Cardiac muscle cell (in vitro differentiated cells and primary cell): ENCODE measurements around the gene HNRNPLL. TPM values are rescaled to one million over a fixed set of nuclear protein-coding genes. Genes with fewer than 3 reads are reported as not detected.

Source experiments
- DNase-seq, 2 donors: peaks; one replicate each; pipeline versions ENCODE4 v3.0.0 to v3.0.0-alpha.2; 2010 to 2017; ENCODE audit warnings: low read depth in 1 of 2, low spot score in 1 of 2
- H3K27ac ChIP-seq: fragments of 200-600 bp; sonication (generic); 2 replicates; pipeline ENCODE4 v1.5.1; 2016
- H3K27me3 ChIP-seq: fragments of 200-600 bp; sonication (generic); 2 replicates; pipeline ENCODE4 v1.6.0; 2016; ENCODE audit warnings: control low read depth
- H3K36me3 ChIP-seq: fragments of 200-600 bp; sonication (generic); 2 replicates; pipeline ENCODE4 v1.5.1; 2016; ENCODE audit warnings: control low read depth
- H3K4me1 ChIP-seq: fragments of 200-600 bp; sonication (generic); 2 replicates; pipeline ENCODE4 v1.8.1; 2017; ENCODE audit warnings: low read depth, mild to moderate bottlenecking, mixed run types
- H3K4me3 ChIP-seq: fragments of 200-600 bp; sonication (generic); 2 replicates; pipeline ENCODE4 v1.5.1; 2016; ENCODE audit warnings: mild to moderate bottlenecking
- H3K9me3 ChIP-seq: fragments of 200-600 bp; sonication (generic); 2 replicates; pipeline ENCODE4 v1.5.1; 2017; ENCODE audit warnings: low read depth, mild to moderate bottlenecking, control low read depth
- polyA plus RNA-seq: library from polyadenylated mRNA; unstranded; fragments of >200 nt; fragmentation: Nextera tagmentation; extraction: Ambion mirVana; gene quantifications from 2 replicates; pipeline ENCODE4 v1.2.1, GENCODE V29; 2016
- total RNA-seq: library from RNA; depleted of rRNA; stranded (reverse); fragments of >200 nt; gene quantifications from 2 replicates; pipeline ENCODE4 v1.2.3, GENCODE V29; 2016
- TF ChIP-seq, protein P1 (sequence below): IDR thresholded peaks from 2 replicates; pipeline ENCODE4 v1.5.1; 2012; ENCODE audit warnings: low read depth, mild to moderate bottlenecking, low read length

Gene HNRNPLL
- total and polyA plus RNA-seq, 2 experiments from 2014 or later, result 65.4 to 76.2 TPM

DNA sequence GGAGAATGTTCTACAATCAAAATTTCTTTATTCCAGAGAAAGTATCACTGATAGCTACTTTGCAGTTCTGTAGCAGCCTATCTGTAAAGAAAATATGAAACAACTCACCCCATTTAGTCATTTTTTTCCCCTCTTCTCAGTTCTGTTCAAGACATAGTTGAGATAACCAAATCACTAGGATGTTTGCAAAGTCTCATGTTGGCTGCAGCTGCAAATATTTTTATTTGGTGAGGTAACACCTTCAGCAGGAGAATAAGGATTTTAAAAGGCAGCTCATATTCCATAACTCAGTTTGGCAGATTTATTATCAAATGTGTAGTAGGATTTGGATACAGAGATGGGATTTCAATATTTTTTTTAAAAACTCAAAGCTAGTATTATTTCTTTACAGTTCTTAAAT, 41.0 kb downstream of the HNRNPLL start:
- H3K4me1 ChIP-seq, result no peaks in the 10 kb centered on the region
- no peak overlapping the region for H3K4me3 ChIP-seq
- TF ChIP-seq, protein P1, sequence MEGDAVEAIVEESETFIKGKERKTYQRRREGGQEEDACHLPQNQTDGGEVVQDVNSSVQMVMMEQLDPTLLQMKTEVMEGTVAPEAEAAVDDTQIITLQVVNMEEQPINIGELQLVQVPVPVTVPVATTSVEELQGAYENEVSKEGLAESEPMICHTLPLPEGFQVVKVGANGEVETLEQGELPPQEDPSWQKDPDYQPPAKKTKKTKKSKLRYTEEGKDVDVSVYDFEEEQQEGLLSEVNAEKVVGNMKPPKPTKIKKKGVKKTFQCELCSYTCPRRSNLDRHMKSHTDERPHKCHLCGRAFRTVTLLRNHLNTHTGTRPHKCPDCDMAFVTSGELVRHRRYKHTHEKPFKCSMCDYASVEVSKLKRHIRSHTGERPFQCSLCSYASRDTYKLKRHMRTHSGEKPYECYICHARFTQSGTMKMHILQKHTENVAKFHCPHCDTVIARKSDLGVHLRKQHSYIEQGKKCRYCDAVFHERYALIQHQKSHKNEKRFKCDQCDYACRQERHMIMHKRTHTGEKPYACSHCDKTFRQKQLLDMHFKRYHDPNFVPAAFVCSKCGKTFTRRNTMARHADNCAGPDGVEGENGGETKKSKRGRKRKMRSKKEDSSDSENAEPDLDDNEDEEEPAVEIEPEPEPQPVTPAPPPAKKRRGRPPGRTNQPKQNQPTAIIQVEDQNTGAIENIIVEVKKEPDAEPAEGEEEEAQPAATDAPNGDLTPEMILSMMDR, result no peak
- H3K36me3 ChIP-seq, result peaks cover 34% of the 10 kb centered on the region
- no peak overlapping the region for H3K27ac ChIP-seq
- no peak for DNase-seq
- H3K27me3 ChIP-seq, result no peaks in the 10 kb centered on the region
- H3K9me3 ChIP-seq, result no peaks in the 10 kb centered on the region

DNA sequence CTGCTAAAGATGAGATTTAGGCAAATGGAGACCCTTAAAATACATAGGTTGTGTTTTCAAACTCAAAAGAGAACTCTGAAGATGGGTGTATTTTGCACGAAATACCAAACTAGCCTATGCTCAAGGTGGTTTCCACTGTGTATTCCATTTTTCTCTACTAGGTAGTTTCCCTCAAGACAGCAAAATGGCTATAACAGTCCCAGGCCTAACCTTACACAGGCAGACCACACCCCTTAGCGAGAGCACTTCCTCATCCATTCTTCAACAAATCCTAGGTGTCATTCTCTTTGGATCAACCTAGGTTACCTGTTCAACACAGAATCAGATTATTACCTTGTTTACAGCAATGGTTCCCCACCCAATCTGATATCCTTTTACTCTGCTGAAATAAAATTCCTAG, 42.6 kb downstream of the HNRNPLL start:
- Histone ChIP-seq H3K27ac (no peak overlapping the region), H3K4me1 (no peaks in the 10 kb centered on the region), H3K27me3 (no peaks in the 10 kb centered on the region), H3K9me3 (no peaks in the 10 kb centered on the region), H3K36me3 (peaks cover 28% of the 10 kb centered on the region), H3K4me3 (no peak overlapping the region)
- TF ChIP-seq, protein P1, result no peak
- DNase-seq, result no peak

DNA sequence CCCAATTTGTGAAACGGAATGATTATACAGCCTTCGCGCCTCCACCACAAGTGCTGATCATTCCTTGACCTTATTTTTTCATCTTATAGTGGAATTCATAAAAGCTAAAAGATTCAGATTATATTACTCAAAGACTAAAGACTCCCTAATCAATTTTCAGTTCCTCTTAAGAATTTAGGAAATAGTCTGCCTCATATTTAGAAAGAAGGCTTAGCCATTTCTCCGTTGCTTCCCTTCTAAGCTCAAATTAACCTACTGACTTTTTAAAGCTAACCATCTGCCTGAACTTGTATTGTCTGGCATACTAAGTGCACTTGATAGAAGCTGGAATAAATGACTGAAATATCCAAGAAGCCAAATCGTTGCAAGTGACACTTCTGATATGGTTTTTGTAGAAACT, 44.7 kb downstream of the HNRNPLL start:
- Histone ChIP-seq H3K4me3 (no peak overlapping the region), H3K4me1 (peaks cover 2% of the 10 kb centered on the region), H3K36me3 (peaks cover 15% of the 10 kb centered on the region), H3K27ac (no peak overlapping the region), H3K27me3 (no peaks in the 10 kb centered on the region), H3K9me3 (no peaks in the 10 kb centered on the region)
- DNase-seq, result no peak
- TF ChIP-seq, protein P1, result no peak

DNA sequence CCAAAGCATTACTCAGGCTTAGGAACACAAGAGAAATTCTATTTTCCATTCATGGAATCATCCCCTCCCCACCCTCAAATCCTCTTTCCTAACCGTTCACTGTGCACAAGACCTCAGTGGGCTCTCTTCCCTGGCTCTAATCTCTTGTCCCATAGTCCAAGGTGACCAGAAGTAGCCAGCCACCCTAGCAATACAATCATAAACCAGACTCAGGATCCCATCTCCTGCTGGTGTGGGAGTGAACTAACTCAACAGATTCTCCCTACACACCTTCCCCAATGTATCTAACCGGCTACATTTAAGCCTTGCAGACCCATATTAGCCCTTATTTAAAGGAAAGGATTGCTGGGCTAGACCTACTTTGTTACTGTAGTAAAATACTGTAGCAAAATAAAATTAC, 45.5 kb downstream of the HNRNPLL start:
- Histone ChIP-seq H3K4me3 (no peak overlapping the region), H3K27me3 (no peaks in the 10 kb centered on the region), H3K4me1 (peaks cover 8% of the 10 kb centered on the region), H3K27ac (peak overlapping the region; percentile 22), H3K36me3 (peaks cover 14% of the 10 kb centered on the region), H3K9me3 (no peaks in the 10 kb centered on the region)
- DNase-seq, result no peak
- TF ChIP-seq, protein P1, result no peak

DNA sequence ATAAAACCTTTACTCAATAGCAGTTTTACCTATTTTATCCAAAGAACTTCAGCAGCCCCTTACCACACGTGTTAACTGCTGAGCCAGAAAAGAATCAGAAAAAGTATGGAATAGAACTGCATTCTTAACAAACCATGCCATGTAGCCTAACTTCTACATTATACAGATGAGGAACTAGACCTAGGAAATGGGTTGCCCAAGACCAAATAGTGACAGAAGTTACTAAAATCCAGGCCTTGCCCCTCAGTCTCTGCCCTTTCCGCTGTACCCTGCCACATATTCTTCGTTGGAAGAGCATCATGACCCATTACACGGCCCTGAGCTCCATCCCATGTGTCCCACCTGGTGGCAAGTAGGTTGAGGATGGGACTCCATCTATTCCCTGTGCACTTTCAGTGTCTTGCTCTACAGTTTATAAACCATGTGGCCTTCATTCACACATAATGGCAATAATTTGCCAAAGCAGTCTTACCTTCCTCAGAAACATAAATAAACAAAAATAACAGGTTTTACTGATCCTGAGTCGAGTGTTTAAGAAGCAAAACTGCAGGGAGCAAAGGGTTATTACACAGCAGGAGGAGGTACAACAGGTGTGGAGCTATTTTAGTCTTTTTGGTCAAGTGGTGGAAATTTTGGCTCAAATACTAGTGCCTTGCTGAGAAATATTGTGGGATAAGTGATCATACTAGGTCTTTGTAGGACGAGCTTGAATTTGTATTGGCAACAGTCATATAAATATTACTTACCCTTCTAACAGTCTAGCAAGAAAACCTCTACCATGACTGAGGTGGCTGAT, 46.5 kb downstream of the HNRNPLL start:
- no peak for DNase-seq
- TF ChIP-seq, protein P1, result no peak
- no peak overlapping the region for H3K4me3 ChIP-seq
- no peaks in the 10 kb centered on the region for H3K27me3 ChIP-seq
- peaks cover 8% of the 10 kb centered on the region for H3K4me1 ChIP-seq
- no peaks in the 10 kb centered on the region for H3K9me3 ChIP-seq
- peak overlapping the region; percentile 22 for H3K27ac ChIP-seq
- H3K36me3 ChIP-seq, result peaks cover 8% of the 10 kb centered on the region
